Uterus (tissue), 4 donors: ENCODE measurements around the gene IRX4. TPM values are rescaled to one million over a fixed set of nuclear protein-coding genes. Genes with fewer than 3 reads are reported as not detected.

Experiments used
- DNase-seq, 2 donors: peaks; one replicate each; pipeline ENCODE4 v3.0.0-alpha.2; 2019 to 2020
- H3K27ac ChIP-seq, 2 donors: fragments of 200-600 bp; sonication (generic); 1 replicate in 1 of 2; 2 replicates in 1 of 2; pipeline ENCODE4 v1.5.1; 2016 to 2018
- H3K27me3 ChIP-seq, 2 donors: fragments of 200-600 bp; sonication (generic); one replicate each; pipeline ENCODE4 v1.5.1; 2018 to 2019; ENCODE audit warnings: control low read depth in 1 of 2
- H3K36me3 ChIP-seq, 2 donors: fragments of 200-600 bp; sonication (generic); one replicate each; pipeline ENCODE4 v1.5.1; 2019; ENCODE audit warnings: control low read depth in 1 of 2
- H3K4me1 ChIP-seq, 2 donors: fragments of 200-600 bp; sonication (generic); one replicate each; pipeline ENCODE4 v1.5.1; 2018 to 2019; ENCODE audit warnings: control low read depth in 1 of 2
- H3K4me3 ChIP-seq, 2 donors: fragments of 200-600 bp; sonication (generic); 1 replicate in 1 of 2; 2 replicates in 1 of 2; pipeline ENCODE4 v1.5.1; 2018 to 2019; ENCODE audit warnings: mild to moderate bottlenecking in 1 of 2
- H3K9me3 ChIP-seq, 2 donors: fragments of 200-600 bp; sonication (generic); one replicate each; pipeline ENCODE4 v1.5.1; 2019; ENCODE audit warnings: control low read depth in 1 of 2
- POLR2A ChIP-seq, 2 donors: fragments of 450-650 bp; IDR thresholded peaks; one replicate each; pipeline ENCODE4 v1.6.1; 2016; ENCODE audit warnings: antibody characterized with exemption in 2 of 2, mild to moderate bottlenecking in 1 of 2, moderate library complexity in 1 of 2
- intact Hi-C: fragments of 100-400 bp; cut with DNase I; formaldehyde crosslinking; loops from one replicate; pipeline ENCODE4 v1.15.1; 2023; ENCODE audit warnings: low total_unique reads
- total RNA-seq, 4 donors: library from RNA; depleted of rRNA in 3 of 4; stranded (reverse); fragments of >200 nt in 3 of 4; gene quantifications; one replicate each; pipeline versions ENCODE4 v1.1.0 to v1.2.4, GENCODE V29; 2014 to 2023
- TF ChIP-seq, protein P1 (sequence below), 4 experiments: fragments of 200-600 bp in 2 of 4; fragments of 450-650 bp in 2 of 4; sonication (generic) in 2 of 4; IDR thresholded peaks; one replicate each; pipeline ENCODE4 v1.5.1; 2016 to 2019; ENCODE audit warnings: antibody characterized with exemption in 4 of 4, mild to moderate bottlenecking in 2 of 4, moderate library complexity in 1 of 4
- donor health status: DM: yes; HTN: yes; CAD: no.

The IRX4 gene
- total RNA-seq, 4 donors from 2014 or later, result not detected

DNA sequence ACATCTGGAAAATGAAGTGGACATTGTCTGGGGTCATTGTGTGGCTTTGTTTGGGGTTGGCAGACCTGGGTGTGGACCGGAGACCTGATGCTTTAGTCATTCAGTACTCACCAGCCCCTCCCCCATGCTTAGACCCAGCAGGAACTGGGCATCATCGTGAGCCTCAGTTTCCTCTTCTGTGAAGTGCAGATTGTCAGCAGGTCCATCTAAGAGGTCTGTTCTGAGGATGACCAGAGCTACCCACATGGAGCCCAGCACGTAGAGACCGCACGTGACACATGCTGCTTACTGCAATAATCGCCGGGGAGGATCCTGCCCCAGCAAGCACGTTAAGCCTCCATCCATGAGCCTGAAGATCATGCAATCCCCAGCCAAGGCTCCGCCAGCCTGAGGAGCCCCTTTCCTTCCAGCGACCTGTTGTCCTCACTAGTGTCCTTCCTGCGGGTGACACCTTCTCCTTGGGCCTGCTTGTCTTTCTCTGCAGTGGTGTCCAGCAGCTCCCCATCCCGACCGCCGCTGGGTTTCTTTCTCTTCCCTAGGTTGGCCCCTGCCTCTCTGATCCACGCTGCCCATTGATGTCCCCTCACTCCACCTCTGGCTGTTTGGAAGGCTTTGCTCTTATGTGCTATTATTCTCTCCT, 26.7 kb upstream of the IRX4 start:
- H3K27me3 ChIP-seq, result no peaks in the 10 kb centered on the region
- no peak for DNase-seq
- no peak overlapping the region for H3K27ac ChIP-seq
- intact Hi-C loops, result no loop called here
- no peaks in the 10 kb centered on the region for H3K9me3 ChIP-seq
- no peak overlapping the region for H3K4me3 ChIP-seq
- TF ChIP-seq, protein P1, sequence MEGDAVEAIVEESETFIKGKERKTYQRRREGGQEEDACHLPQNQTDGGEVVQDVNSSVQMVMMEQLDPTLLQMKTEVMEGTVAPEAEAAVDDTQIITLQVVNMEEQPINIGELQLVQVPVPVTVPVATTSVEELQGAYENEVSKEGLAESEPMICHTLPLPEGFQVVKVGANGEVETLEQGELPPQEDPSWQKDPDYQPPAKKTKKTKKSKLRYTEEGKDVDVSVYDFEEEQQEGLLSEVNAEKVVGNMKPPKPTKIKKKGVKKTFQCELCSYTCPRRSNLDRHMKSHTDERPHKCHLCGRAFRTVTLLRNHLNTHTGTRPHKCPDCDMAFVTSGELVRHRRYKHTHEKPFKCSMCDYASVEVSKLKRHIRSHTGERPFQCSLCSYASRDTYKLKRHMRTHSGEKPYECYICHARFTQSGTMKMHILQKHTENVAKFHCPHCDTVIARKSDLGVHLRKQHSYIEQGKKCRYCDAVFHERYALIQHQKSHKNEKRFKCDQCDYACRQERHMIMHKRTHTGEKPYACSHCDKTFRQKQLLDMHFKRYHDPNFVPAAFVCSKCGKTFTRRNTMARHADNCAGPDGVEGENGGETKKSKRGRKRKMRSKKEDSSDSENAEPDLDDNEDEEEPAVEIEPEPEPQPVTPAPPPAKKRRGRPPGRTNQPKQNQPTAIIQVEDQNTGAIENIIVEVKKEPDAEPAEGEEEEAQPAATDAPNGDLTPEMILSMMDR (IDR thresholded peaks at IDR 0.05), result no peak
- no peak for TF ChIP-seq POLR2A (IDR thresholded peaks at IDR 0.05)
- H3K4me1 ChIP-seq, result no peaks in the 10 kb centered on the region
- H3K36me3 ChIP-seq, result no peaks in the 10 kb centered on the region

DNA sequence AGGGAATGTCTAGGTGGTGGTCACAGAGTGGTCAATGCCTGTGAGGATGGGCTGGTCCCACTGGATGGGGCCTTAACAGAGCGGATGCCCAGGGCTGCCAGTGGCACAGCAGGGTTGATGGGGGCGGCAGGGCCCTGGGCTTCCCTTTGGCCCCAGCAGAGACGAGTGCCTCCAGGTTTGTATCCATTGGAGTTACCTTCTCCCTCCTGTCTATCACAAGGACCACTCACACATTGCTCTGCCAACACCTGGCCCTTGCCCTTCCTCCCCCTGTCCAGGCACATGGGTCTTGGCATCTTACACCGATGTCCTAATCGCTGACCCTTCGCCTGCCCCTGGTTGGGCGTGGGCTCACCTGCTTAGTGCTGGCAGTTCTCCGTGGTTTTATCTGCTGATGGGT, 26.2 kb upstream of the IRX4 start:
- H3K27ac ChIP-seq, result no peak overlapping the region
- no peaks in the 10 kb centered on the region for H3K27me3 ChIP-seq
- no peak for DNase-seq
- intact Hi-C loops, result no loop called here
- no peaks in the 10 kb centered on the region for H3K9me3 ChIP-seq
- H3K4me3 ChIP-seq, result no peak overlapping the region
- H3K36me3 ChIP-seq, result no peaks in the 10 kb centered on the region
- no peaks in the 10 kb centered on the region for H3K4me1 ChIP-seq
- TF ChIP-seq POLR2A (IDR thresholded peaks at IDR 0.05), result no peak
- TF ChIP-seq, protein P1 (IDR thresholded peaks at IDR 0.05), result no peak

GRCh38 chr5:1907616-1908015, 24.9 kb upstream of the IRX4 start:
- no peak for TF ChIP-seq POLR2A (IDR thresholded peaks at IDR 0.05)
- TF ChIP-seq, protein P1 (IDR thresholded peaks at IDR 0.05), result no peak
- intact Hi-C loops, result no loop called here
- no peaks in the 10 kb centered on the region for H3K4me1 ChIP-seq
- no peak overlapping the region for H3K27ac ChIP-seq
- H3K36me3 ChIP-seq, result no peaks in the 10 kb centered on the region
- no peaks in the 10 kb centered on the region for H3K9me3 ChIP-seq
- no peak overlapping the region for H3K4me3 ChIP-seq
- no peak for DNase-seq
- H3K27me3 ChIP-seq, result no peaks in the 10 kb centered on the region

DNA sequence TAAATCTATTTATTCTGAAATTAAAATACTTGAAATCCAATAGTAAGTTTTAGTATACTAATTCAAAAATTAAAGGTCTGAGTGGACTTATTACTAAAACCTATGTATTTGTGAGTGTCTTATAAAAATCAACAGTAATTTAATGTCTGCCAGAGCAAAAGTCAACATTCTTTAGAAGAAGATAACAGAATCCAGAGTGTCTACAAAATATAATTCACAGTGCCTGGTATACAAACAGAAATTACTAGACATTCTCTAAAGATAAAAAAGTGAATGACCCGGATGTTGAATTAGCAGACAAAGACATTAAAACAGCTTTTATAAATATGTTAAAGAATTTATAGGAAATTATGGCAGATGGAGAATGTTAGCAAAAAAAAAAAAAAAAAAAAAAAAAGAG, 22.4 kb upstream of the IRX4 start:
- Histone ChIP-seq H3K36me3 (no peaks in the 10 kb centered on the region), H3K9me3 (no peaks in the 10 kb centered on the region), H3K4me3 (no peak overlapping the region), H3K4me1 (no peaks in the 10 kb centered on the region), H3K27ac (no peak overlapping the region), H3K27me3 (no peaks in the 10 kb centered on the region)
- DNase-seq, result no peak
- intact Hi-C loops, result no loop called here
- TF ChIP-seq POLR2A (IDR thresholded peaks at IDR 0.05), result no peak
- TF ChIP-seq, protein P1 (IDR thresholded peaks at IDR 0.05), result no peak

DNA sequence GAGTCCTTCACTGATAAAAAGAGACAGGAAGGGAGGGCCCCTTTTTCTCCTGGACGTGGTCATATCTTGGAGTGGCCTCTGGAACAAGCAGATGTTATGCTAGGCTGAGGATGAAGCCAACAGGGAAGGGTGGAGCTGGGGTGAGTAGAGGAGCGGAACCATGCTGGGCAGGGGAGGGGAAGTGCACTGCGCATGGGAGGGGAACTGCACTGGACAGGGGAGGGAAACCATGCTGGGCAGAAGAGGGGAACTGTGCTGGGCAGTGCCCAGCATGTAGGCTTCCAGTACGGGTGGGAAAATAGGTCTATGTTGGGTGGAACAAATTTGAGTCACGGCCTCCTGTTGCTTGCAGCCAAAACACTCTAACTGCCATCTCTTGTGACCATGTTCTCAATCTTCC, 19.3 kb upstream of the IRX4 start:
- Histone ChIP-seq H3K4me3 (no peak overlapping the region), H3K4me1 (no peaks in the 10 kb centered on the region), H3K9me3 (no peaks in the 10 kb centered on the region), H3K36me3 (no peaks in the 10 kb centered on the region), H3K27ac (no peak overlapping the region), H3K27me3 (no peaks in the 10 kb centered on the region)
- no peak for DNase-seq
- TF ChIP-seq, protein P1 (IDR thresholded peaks at IDR 0.05), result no peak
- TF ChIP-seq POLR2A (IDR thresholded peaks at IDR 0.05), result no peak
- intact Hi-C loops, result no loop called here
